H9 (cell line): ENCODE data around the gene LSM4. TPM values are rescaled to one million over a fixed set of nuclear protein-coding genes. Genes with fewer than 3 reads are reported as not detected.

Experiments
- DNase-seq: peaks from one replicate; pipeline ENCODE4 v3.0.0-alpha.2; 2017
- H2AFZ ChIP-seq: one replicate; pipeline ENCODE4 v1.6.1; 2013; ENCODE audit warnings: mild to moderate bottlenecking, low read length, control low read depth, moderate library complexity
- H2AK5ac ChIP-seq: 2 replicates; pipeline ENCODE4 v1.6.1; 2013; ENCODE audit warnings: low read length, control low read depth, mixed read lengths; ENCODE audit not compliant: insufficient read length
- H2BK120ac ChIP-seq: one replicate; pipeline ENCODE4 v1.6.1; 2013; ENCODE audit warnings: low read depth, mild to moderate bottlenecking, low read length, control low read depth, inconsistent platforms; ENCODE audit not compliant: poor library complexity, severe bottlenecking
- H2BK12ac ChIP-seq: 2 replicates; pipeline ENCODE4 v1.6.1; 2013; ENCODE audit warnings: low read length, control low read depth, mixed read lengths, low read depth; ENCODE audit not compliant: insufficient read length
- H2BK15ac ChIP-seq: 2 replicates; pipeline ENCODE4 v1.6.1; 2013; ENCODE audit warnings: low read depth, low read length, control low read depth
- H2BK20ac ChIP-seq: one replicate; pipeline ENCODE4 v1.6.1; 2013; ENCODE audit warnings: low read depth, mild to moderate bottlenecking, low read length, control low read depth, inconsistent platforms; ENCODE audit not compliant: poor library complexity, severe bottlenecking
- H2BK5ac ChIP-seq: 2 replicates; pipeline ENCODE4 v1.6.1; 2013; ENCODE audit warnings: low read length, control low read depth, mixed read lengths; ENCODE audit not compliant: insufficient read length
- H3K14ac ChIP-seq: 2 replicates; pipeline ENCODE4 v1.6.1; 2013; ENCODE audit warnings: low read length, control low read depth; ENCODE audit not compliant: insufficient read depth
- H3K18ac ChIP-seq: 2 replicates; pipeline ENCODE4 v1.6.1; 2013; ENCODE audit warnings: low read depth, mild to moderate bottlenecking, mixed read lengths, low read length, control low read depth; ENCODE audit not compliant: insufficient read length
- H3K23ac ChIP-seq: 2 replicates; pipeline ENCODE4 v1.6.1; 2013; ENCODE audit warnings: low read length, control low read depth, mixed read lengths, low read depth; ENCODE audit not compliant: insufficient read length
- H3K23me2 ChIP-seq: 2 replicates; pipeline ENCODE4 v1.6.1; 2013; ENCODE audit warnings: low read depth, mild to moderate bottlenecking, mixed read lengths, low read length, control low read depth; ENCODE audit not compliant: insufficient read length, poor library complexity, severe bottlenecking
- H3K27ac ChIP-seq: 2 replicates; pipeline ENCODE4 v1.5.1; 2013; ENCODE audit warnings: low read length, control low read depth, mixed read lengths, low read depth; ENCODE audit not compliant: insufficient read length
- H3K27me3 ChIP-seq: 2 replicates; pipeline ENCODE4 v1.6.1; 2013; ENCODE audit warnings: low read length, control low read depth, inconsistent platforms; ENCODE audit not compliant: insufficient read depth
- H3K4ac ChIP-seq: 2 replicates; pipeline ENCODE4 v1.6.1; 2013; ENCODE audit warnings: low read depth, mild to moderate bottlenecking, control low read depth, inconsistent platforms, low read length, moderate library complexity
- H3K4me1 ChIP-seq: 2 replicates; pipeline ENCODE4 v1.6.1; 2013; ENCODE audit warnings: low read length, control low read depth, inconsistent platforms; ENCODE audit not compliant: insufficient read depth
- H3K4me2 ChIP-seq: 2 replicates; pipeline ENCODE4 v1.6.1; 2013; ENCODE audit warnings: low read length, control low read depth, mixed read lengths; ENCODE audit not compliant: insufficient read length, insufficient read depth
- H3K56ac ChIP-seq: 2 replicates; pipeline ENCODE4 v1.6.1; 2013; ENCODE audit warnings: low read depth, mild to moderate bottlenecking, mixed read lengths, low read length, control low read depth; ENCODE audit not compliant: insufficient read length
- H3K79me1 ChIP-seq: 2 replicates; pipeline ENCODE4 v1.6.1; 2013; ENCODE audit warnings: low read depth, mild to moderate bottlenecking, moderate library complexity, low read length, control low read depth, inconsistent platforms; ENCODE audit not compliant: insufficient read depth, poor library complexity, severe bottlenecking
- H3K79me2 ChIP-seq: 2 replicates; pipeline ENCODE4 v1.6.1; 2013; ENCODE audit warnings: low read length, control low read depth, inconsistent platforms; ENCODE audit not compliant: insufficient read depth
- H3K9ac ChIP-seq: 2 replicates; pipeline ENCODE4 v1.6.1; 2013; ENCODE audit warnings: low read length, control low read depth, mixed read lengths; ENCODE audit not compliant: insufficient read length; ENCODE audit errors: extremely low read depth
- H3K9me3 ChIP-seq: one replicate; pipeline ENCODE4 v1.6.1; 2013; ENCODE audit warnings: low read depth, low read length, inconsistent platforms; ENCODE audit not compliant: control insufficient read depth
- H3T11ph ChIP-seq: one replicate; pipeline ENCODE4 v1.6.1; 2013; ENCODE audit warnings: mild to moderate bottlenecking, low read length, control low read depth, inconsistent platforms
- H4K20me1 ChIP-seq: one replicate; pipeline ENCODE4 v1.6.1; 2013; ENCODE audit not compliant: control insufficient read depth, insufficient read length, insufficient read depth
- H4K5ac ChIP-seq: 2 replicates; pipeline ENCODE4 v1.6.1; 2013; ENCODE audit warnings: low read depth, mild to moderate bottlenecking, mixed read lengths, low read length, control low read depth; ENCODE audit not compliant: insufficient read length
- H4K8ac ChIP-seq: replicated peaks from 2 replicates; pipeline ENCODE4 v1.6.1; 2013; ENCODE audit warnings: low read length, control low read depth, mixed read lengths, low read depth; ENCODE audit not compliant: insufficient read length
- H4K91ac ChIP-seq: 2 replicates; pipeline ENCODE4 v1.6.1; 2013; ENCODE audit warnings: low read depth, mild to moderate bottlenecking, moderate library complexity, mixed read lengths, low read length, control low read depth; ENCODE audit not compliant: insufficient read length
- H3K27ac Mint-ChIP-seq, 3 experiments: 2 replicates in 2 of 3; 3 replicates in 1 of 3; pipeline ENCODE4 v1.8.0; 2020 to 2021; ENCODE audit warnings: mixed read lengths in 3 of 3, mild to moderate bottlenecking in 1 of 3, moderate library complexity in 1 of 3
- H3K27me3 Mint-ChIP-seq: 2 replicates; pipeline ENCODE4 v1.8.0; 2021; ENCODE audit warnings: low read depth, mild to moderate bottlenecking, moderate library complexity, mixed read lengths
- H3K36me3 Mint-ChIP-seq, 3 experiments: 2 replicates in 2 of 3; 3 replicates in 1 of 3; pipeline ENCODE4 v1.8.0; 2020 to 2021; ENCODE audit warnings: low read depth in 3 of 3, mixed read lengths in 3 of 3; ENCODE audit not compliant: insufficient read depth in 1 of 3
- H3K4me1 Mint-ChIP-seq, 2 experiments: 2 replicates each; pipeline ENCODE4 v1.8.0; 2020; ENCODE audit warnings: mixed read lengths in 2 of 2
- H3K4me3 Mint-ChIP-seq, 2 experiments: 2 replicates in 1 of 2; 3 replicates in 1 of 2; pipeline ENCODE4 v1.8.0; 2020 to 2021; ENCODE audit warnings: mild to moderate bottlenecking in 2 of 2, mixed read lengths in 2 of 2, moderate library complexity in 1 of 2
- H3K9me3 Mint-ChIP-seq, 2 experiments: 2 replicates in 1 of 2; 3 replicates in 1 of 2; pipeline ENCODE4 v1.8.0; 2020; ENCODE audit warnings: mild to moderate bottlenecking in 2 of 2, mixed read lengths in 2 of 2, moderate library complexity in 1 of 2
- WGBS: extraction: QIAGEN DNeasy Blood & Tissue Kit; methylation state at CpG from one replicate; pipeline ENCODE4 v1.1.7; 2013; ENCODE audit warnings: missing lambda C conversion rate, low lambda C conversion rate, mixed read lengths; ENCODE audit not compliant: insufficient read length; ENCODE audit errors: extremely low coverage; 5-methylcytosine and 5-hydroxymethylcytosine counted together
- total RNA-seq: library from RNA; stranded (reverse); gene quantifications from 2 replicates; pipeline ENCODE4 v1.2.1, GENCODE V29; 2021
- TF ChIP-seq, protein P1 (sequence below): fragments of 200-600 bp; sonication (generic); conservative IDR thresholded peaks from 3 replicates; pipeline ENCODE4 v1.8.0; 2021; ENCODE audit warnings: antibody characterized with exemption, mild to moderate bottlenecking

The LSM4 gene
- total RNA-seq, 1 experiment from 2014 or later: 342 TPM

DNA sequence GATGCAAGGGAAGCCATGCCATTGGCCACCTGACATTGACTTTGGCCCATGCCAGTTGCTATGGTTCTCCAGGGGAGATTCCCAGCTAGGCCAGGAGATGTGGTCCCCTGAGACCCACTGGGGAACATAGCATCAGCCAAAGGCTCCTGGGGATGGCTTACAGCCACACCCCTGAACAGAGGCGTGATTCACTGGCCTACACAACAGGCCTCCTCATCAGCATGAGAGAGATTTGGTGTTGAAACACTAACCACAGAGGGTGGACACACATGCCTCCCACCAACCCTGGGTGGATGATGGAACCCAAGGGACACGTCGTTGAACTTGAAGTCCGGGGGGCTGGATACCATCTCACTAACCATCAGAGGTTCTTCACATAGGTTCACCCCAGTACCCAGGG lies 63.0 kb downstream of the LSM4 start:
- H4K8ac ChIP-seq: no peak overlapping the region
- no peak overlapping the region for H2AFZ ChIP-seq
- H3K4me1 Mint-ChIP-seq: peaks cover 5 to 6% of the 10 kb centered on the region in 2 experiments
- peaks cover 2% of the 10 kb centered on the region for H3K23me2 ChIP-seq
- H4K5ac ChIP-seq: no peak overlapping the region
- H3K23ac ChIP-seq: no peak overlapping the region
- no peak overlapping the region for H3K18ac ChIP-seq
- no peak overlapping the region for H3T11ph ChIP-seq
- H3K36me3 Mint-ChIP-seq: no peaks in the 10 kb centered on the region
- no peak overlapping the region for H2BK15ac ChIP-seq
- H3K27me3 ChIP-seq: no peaks in the 10 kb centered on the region
- no peak overlapping the region for H3K14ac ChIP-seq
- H3K56ac ChIP-seq: no peak overlapping the region
- H3K4me3 Mint-ChIP-seq: no peak overlapping the region
- no peaks in the 10 kb centered on the region for H3K79me1 ChIP-seq
- H3K27ac ChIP-seq: no peak overlapping the region
- H3K27ac Mint-ChIP-seq: no peak overlapping the region
- H3K9me3 ChIP-seq: no peaks in the 10 kb centered on the region
- H3K9ac ChIP-seq: no peak overlapping the region
- H3K4ac ChIP-seq: no peak overlapping the region
- peaks cover 14% of the 10 kb centered on the region for H3K27me3 Mint-ChIP-seq
- H2BK120ac ChIP-seq: no peak overlapping the region
- H3K79me2 ChIP-seq: no peaks in the 10 kb centered on the region
- no peak overlapping the region for H2AK5ac ChIP-seq
- no peak overlapping the region for H2BK12ac ChIP-seq
- no peak for DNase-seq
- TF ChIP-seq, protein P1, sequence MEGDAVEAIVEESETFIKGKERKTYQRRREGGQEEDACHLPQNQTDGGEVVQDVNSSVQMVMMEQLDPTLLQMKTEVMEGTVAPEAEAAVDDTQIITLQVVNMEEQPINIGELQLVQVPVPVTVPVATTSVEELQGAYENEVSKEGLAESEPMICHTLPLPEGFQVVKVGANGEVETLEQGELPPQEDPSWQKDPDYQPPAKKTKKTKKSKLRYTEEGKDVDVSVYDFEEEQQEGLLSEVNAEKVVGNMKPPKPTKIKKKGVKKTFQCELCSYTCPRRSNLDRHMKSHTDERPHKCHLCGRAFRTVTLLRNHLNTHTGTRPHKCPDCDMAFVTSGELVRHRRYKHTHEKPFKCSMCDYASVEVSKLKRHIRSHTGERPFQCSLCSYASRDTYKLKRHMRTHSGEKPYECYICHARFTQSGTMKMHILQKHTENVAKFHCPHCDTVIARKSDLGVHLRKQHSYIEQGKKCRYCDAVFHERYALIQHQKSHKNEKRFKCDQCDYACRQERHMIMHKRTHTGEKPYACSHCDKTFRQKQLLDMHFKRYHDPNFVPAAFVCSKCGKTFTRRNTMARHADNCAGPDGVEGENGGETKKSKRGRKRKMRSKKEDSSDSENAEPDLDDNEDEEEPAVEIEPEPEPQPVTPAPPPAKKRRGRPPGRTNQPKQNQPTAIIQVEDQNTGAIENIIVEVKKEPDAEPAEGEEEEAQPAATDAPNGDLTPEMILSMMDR: no peak
- H4K91ac ChIP-seq: no peak overlapping the region
- WGBS: no CpG with 5 or more reads among the region's 4 CpGs
- no peaks in the 10 kb centered on the region for H3K4me1 ChIP-seq
- no peak overlapping the region for H2BK20ac ChIP-seq
- H3K4me2 ChIP-seq: no peak overlapping the region
- H3K9me3 Mint-ChIP-seq: no peaks in the 10 kb centered on the region; a peak in 2 of 5 replicates
- H4K20me1 ChIP-seq: peaks cover 2% of the 10 kb centered on the region
- H2BK5ac ChIP-seq: no peak overlapping the region
